Esophagus (tissue), 2 donors: ENCODE results near the gene MAPKAPK3. TPM values are rescaled to one million over a fixed set of nuclear protein-coding genes. Genes with fewer than 3 reads are reported as not detected.

Source experiments
- H3K27ac ChIP-seq, 2 donors: one replicate each; pipeline ENCODE4 v1.5.1; 2013; ENCODE audit warnings: low read depth in 2 of 2, mild to moderate bottlenecking in 2 of 2, inconsistent platforms in 1 of 2, low read length in 1 of 2, moderate library complexity in 1 of 2
- H3K27me3 ChIP-seq, 2 donors: one replicate each; pipeline ENCODE4 v1.6.1; 2013; ENCODE audit warnings: low read length in 2 of 2, control low read depth in 1 of 2, mild to moderate bottlenecking in 1 of 2; ENCODE audit not compliant: insufficient read depth in 2 of 2, control insufficient read depth in 1 of 2
- H3K36me3 ChIP-seq, 2 donors: one replicate each; pipeline ENCODE4 v1.6.1; 2013; ENCODE audit warnings: low read length in 1 of 2; ENCODE audit not compliant: control insufficient read depth in 2 of 2, insufficient read depth in 2 of 2
- H3K4me1 ChIP-seq, 2 donors: one replicate each; pipeline ENCODE4 v1.6.1; 2013; ENCODE audit warnings: low read length in 1 of 2; ENCODE audit not compliant: control insufficient read depth in 2 of 2, insufficient read depth in 2 of 2
- H3K4me3 ChIP-seq, 2 donors: one replicate each; pipeline ENCODE4 v1.5.1; 2013; ENCODE audit warnings: low read length in 2 of 2, mild to moderate bottlenecking in 2 of 2, low read depth in 1 of 2, moderate library complexity in 1 of 2
- H3K9me3 ChIP-seq, 2 donors: one replicate each; pipeline ENCODE4 v1.6.1; 2013; ENCODE audit warnings: mild to moderate bottlenecking in 2 of 2, low read depth in 1 of 2, low read length in 1 of 2, moderate library complexity in 1 of 2; ENCODE audit not compliant: control insufficient read depth in 2 of 2, insufficient read depth in 1 of 2
- WGBS, 2 donors: extraction: QIAGEN DNeasy Blood & Tissue Kit; methylation state at CpG; one replicate each; pipeline ENCODE4 v1.1.7; 2013; 5-methylcytosine and 5-hydroxymethylcytosine counted together
- polyA plus RNA-seq, 2 donors: library from polyadenylated mRNA; stranded (reverse); fragments of 200-250 nt; gene quantifications; one replicate each; pipeline ENCODE4 v1.2.3, GENCODE V29; 2013
- donor health status: healthy with polysubstance abuse.
- donor health status: Bipolar disorder and iron deficiency.

The MAPKAPK3 gene
- polyA plus RNA-seq, 2 donors = 33.8 to 39.1 TPM

DNA sequence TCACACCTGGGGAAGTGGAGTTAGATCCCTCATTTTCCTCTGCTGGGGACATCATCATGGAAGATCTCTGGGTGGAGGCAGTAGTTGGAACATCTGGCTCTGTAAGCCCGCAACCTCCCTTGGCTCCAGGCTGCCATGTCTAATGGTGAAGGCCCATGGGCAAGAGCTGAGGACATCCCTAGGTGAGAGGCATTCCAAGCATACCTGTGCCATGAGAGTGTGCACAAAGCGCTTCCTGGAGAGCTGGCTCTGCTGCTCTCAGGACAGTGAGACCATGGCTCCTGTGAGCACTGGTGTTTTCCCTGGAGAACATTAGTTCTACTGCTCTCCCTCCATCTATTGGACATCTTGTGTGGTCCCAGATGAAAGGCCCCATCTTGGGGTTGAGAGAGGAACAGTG is 7.7 kb downstream of the MAPKAPK3 start:
- H3K27me3 ChIP-seq = no peaks in the 10 kb centered on the region
- 76 to 90% methylated on average over 2 of the region's 2 CpGs for WGBS, 2 donors
- peaks cover 0 to 3% of the 10 kb centered on the region in 2 donors for H3K36me3 ChIP-seq
- H3K9me3 ChIP-seq = no peaks in the 10 kb centered on the region
- H3K4me3 ChIP-seq = no peak overlapping the region
- peaks cover 27 to 52% of the 10 kb centered on the region in 2 donors for H3K4me1 ChIP-seq
- H3K27ac ChIP-seq = peak overlapping the region; percentile 68 to 92

DNA sequence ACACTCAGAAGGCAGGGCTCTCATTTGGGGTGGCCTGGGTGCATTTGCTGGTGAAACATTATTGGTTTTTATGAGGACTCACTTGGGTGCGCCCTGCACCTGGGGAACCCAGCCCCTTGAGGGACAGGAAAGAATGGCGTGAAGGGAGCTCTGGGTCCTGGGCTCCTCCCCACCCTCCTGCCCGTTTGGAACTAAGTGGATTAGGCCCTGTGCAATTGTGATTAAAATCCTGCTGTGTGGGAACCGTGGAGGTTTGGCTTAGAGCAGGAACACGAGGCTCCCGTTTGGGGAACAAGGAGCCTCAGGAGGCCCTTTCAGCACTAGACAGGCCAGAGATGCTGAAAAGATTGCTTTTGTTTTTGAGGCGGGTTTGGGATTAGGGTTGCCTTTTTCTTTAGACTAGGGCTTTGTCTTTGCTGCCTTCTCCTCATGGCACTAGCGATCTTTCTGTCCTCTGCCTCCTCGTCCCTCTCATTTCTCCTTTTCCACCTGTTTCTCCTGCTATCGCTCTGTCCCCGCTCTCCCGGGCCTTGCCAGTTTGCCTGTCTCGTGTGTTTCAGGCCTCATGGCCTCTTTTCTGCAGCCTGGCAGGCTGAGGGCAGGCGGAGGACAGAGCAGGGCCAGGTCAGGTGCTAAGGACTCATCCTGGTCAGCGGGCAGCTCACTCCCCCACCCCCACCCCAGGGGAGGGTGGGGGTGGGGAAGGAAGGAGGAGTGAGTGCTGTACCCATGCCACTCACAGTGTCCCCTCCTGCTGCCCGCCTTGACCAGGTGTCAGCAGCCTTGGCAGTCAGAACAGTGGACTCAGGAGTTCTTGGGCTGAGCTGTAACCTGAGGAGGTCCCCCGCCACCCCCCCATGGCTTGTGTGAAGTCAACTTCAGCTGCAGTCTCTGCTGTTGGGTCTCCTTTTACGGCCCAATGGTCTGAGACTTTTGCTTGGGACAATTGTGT is 8.6 kb downstream of the MAPKAPK3 start:
- Histone ChIP-seq H3K27ac (peak overlapping the region; percentile 26 to 92), H3K4me1 (peaks cover 26 to 55% of the 10 kb centered on the region in 2 donors), H3K36me3 (peaks cover 0 to 3% of the 10 kb centered on the region in 2 donors), H3K27me3 (no peaks in the 10 kb centered on the region), H3K4me3 (no peak overlapping the region), H3K9me3 (no peaks in the 10 kb centered on the region)
- WGBS, 2 donors = 75 to 78% methylated on average over 18 of the region's 18 CpGs

DNA sequence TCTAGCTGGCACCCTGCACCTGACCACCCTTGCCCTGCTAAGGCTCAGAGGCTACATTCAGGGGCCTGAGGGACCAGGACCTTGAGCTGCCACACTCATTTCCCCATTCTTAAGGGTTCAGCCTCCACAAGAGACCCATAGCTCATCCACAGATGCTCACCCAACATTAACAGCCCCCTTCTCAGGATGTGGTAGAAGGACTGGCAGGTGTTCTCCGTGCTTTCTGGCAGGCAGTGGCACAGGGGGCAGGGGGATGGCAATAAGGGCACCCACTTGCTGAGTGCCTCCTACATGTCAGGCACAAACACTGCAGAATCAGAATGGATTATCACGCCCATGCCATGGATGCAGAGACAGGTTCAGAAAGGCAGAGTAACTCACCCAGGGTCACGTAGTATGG is 9.4 kb downstream of the MAPKAPK3 start:
- Histone ChIP-seq H3K27me3 (no peaks in the 10 kb centered on the region), H3K4me1 (peaks cover 24 to 60% of the 10 kb centered on the region in 2 donors), H3K27ac (peak overlapping the region; percentile 5 to 92), H3K36me3 (peaks cover 0 to 3% of the 10 kb centered on the region in 2 donors), H3K4me3 (no peak overlapping the region), H3K9me3 (no peaks in the 10 kb centered on the region)
- 88 to 89% methylated on average over 3 of the region's 3 CpGs for WGBS, 2 donors

DNA sequence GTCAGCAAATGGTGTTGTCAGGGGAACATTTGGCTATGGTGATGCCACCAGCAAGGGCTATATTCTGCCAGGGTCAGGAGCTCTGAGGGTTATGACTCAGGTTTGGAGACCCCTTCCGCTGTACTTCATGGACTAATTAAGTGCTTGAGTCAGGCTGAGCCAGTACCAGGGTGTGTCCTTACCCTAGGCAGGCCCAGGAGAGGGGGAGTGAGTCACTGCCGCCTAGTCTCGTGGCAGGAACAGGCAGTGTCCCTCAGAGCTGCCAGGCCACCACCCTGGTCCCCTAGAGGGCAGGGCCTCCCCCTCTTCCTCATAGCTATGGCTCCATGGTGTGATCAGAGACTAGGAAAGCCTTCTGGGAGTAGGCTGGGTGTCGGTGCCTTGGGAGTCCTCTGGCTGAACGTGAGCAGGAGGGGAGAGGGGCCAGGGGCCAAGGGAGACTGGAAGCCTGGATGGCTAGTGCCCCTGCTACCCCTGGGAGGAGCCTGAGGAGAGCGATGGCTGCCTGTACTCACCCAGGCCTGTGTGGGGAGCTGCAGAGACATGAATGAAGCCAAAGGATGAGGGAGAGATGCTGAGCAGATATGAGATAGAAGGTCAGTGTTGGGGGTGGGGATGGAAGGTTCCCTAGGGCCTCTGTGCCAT is 10.6 kb downstream of the MAPKAPK3 start:
- H3K4me3 ChIP-seq = peak overlapping the region in 1 of 2 donors; percentile 19
- WGBS, 2 donors = 39 to 46% methylated on average over 6 of the region's 6 CpGs
- peaks cover 0 to 3% of the 10 kb centered on the region in 2 donors for H3K36me3 ChIP-seq
- H3K9me3 ChIP-seq = no peaks in the 10 kb centered on the region
- H3K4me1 ChIP-seq = peaks cover 24 to 60% of the 10 kb centered on the region in 2 donors
- H3K27me3 ChIP-seq = no peaks in the 10 kb centered on the region
- peak overlapping the region; percentile 74 to 89 for H3K27ac ChIP-seq

DNA sequence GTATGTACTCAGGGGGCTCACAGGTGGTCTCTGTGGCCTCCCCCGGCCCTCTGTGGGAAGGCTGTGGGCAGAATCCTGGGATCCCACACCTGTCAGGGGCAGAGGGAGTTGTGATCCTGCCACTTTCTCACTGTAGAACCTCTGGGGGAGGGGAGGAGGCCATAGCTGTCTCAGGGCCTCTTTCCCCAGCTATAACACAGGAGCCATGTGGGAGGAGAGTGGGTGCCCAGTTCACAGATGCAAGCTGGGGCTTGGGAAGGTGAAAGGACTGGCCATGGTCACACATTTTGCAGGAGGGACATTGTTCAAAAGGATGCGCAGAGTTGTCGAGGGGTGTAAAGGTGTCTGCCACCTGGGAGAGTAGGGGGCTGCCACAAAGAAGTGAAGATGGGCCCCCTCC is 11.7 kb downstream of the MAPKAPK3 start:
- H3K4me1 ChIP-seq = peaks cover 20 to 53% of the 10 kb centered on the region in 2 donors
- 94 to 96% methylated on average over 3 of the region's 3 CpGs for WGBS, 2 donors

DNA sequence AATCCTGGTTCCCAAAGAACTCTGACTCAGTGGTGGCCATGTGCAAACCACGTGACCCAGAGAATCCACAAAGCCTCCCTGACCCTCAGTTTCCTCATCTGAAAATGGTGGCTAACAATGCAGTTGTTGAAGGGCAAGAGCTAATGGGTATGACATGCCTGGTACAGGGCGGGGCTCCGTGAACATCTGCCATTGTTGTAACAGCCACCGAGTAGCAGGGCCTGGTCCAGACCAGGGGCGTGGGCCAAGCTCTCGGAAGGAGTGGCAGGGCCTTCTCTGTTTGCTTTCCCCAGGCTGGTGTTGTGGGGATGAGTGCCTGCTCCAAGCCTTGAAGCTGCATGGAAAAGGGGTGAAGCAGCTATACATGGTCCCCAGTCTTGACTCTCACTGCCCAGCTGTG is 13.4 kb downstream of the MAPKAPK3 start:
- peaks cover 2 to 3% of the 10 kb centered on the region in 2 donors for H3K36me3 ChIP-seq
- H3K4me3 ChIP-seq = no peak overlapping the region
- WGBS, 2 donors = 69 to 78% methylated on average over 6 of the region's 6 CpGs
- peak overlapping the region in 1 of 2 donors; percentile 73 for H3K27ac ChIP-seq
- no peaks in the 10 kb centered on the region for H3K9me3 ChIP-seq
- peaks cover 9 to 45% of the 10 kb centered on the region in 2 donors for H3K4me1 ChIP-seq
- no peaks in the 10 kb centered on the region for H3K27me3 ChIP-seq

More for the DNA sequence above, 11.7 kb downstream of the MAPKAPK3 start:
- Histone ChIP-seq H3K4me3 (no peak overlapping the region), H3K9me3 (no peaks in the 10 kb centered on the region), H3K27me3 (no peaks in the 10 kb centered on the region), H3K36me3 (peaks cover 0 to 3% of the 10 kb centered on the region in 2 donors), H3K27ac (no peak overlapping the region)

DNA sequence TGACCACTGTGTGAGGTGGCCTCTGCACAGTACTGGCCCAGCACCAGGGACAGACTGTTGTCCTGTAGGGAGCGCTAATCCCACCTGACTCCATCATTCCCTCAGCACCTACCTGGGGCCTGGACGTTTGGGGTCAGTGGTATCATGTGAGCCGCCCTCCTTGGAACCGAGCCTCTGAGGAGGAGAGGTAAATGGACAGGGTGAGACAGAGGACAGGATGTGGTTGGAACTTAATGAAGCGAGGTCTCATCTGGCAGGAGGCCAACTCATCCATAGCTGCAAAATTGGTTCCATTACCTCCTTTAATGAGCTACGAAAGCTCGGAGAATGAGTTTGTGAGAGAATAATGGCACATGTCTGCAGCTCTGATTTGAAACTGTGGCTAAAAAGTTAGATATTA is 13.9 kb downstream of the MAPKAPK3 start:
- Histone ChIP-seq H3K27me3 (no peaks in the 10 kb centered on the region), H3K36me3 (peaks cover 2 to 3% of the 10 kb centered on the region in 2 donors), H3K4me1 (peaks cover 7 to 41% of the 10 kb centered on the region in 2 donors), H3K27ac (peak overlapping the region in 1 of 2 donors; percentile 73), H3K9me3 (no peaks in the 10 kb centered on the region), H3K4me3 (no peak overlapping the region)
- WGBS, 2 donors = 71 to 77% methylated on average over 7 of the region's 7 CpGs

DNA sequence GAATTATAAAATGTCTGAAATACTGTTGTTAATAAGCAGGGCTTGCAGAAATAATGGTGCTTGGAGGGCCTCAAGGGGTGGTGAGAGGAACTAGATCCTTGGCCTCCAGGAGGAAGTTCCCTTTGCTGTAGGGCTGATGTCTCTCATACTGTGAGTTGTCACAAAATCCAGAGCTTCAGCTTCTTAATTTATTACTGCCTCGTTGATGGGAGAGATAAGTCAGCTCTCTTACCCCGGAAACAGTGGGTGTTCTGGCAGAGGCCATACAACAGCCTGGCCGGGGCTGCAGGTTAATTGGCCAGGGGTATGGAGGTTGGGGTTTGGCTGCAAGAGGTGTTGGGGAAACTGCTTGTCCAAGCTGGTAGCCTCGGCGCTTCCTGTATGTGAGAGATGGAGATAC is 15.5 kb downstream of the MAPKAPK3 start:
- Histone ChIP-seq H3K9me3 (no peaks in the 10 kb centered on the region), H3K4me1 (peaks cover 9 to 33% of the 10 kb centered on the region in 2 donors), H3K4me3 (no peak overlapping the region), H3K27ac (no peak overlapping the region), H3K36me3 (peaks cover 2 to 3% of the 10 kb centered on the region in 2 donors), H3K27me3 (no peaks in the 10 kb centered on the region)
- WGBS, 2 donors = 62 to 66% methylated on average over 5 of the region's 5 CpGs

DNA sequence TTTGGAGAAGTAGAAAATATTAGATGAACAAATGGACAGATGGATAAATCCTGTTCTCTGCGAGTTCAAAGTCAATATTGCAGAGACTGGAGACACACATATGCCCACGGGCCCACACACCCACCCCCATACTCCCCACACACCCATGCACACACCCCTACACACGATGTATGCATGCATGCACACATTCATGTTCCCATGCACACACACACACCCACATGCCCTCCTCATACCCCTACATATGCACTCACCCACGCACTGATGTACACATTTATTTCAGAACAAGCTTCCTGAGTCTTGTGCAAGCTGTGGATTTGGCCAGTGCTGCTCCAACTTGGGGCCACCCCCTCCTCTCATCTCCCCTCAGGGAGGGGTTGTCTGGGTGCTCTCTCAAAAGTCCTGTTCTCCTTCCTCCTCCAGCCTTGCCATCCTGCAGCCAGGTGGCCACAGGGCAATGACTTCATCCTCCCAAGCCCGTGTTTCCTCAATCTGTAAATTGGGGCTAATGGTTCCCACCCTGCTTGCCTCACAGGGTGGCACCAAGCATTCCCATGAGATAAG is 16.4 kb downstream of the MAPKAPK3 start:
- Histone ChIP-seq H3K27ac (peak overlapping the region in 1 of 2 donors; percentile 15), H3K27me3 (no peaks in the 10 kb centered on the region), H3K36me3 (peaks cover 2 to 3% of the 10 kb centered on the region in 2 donors), H3K4me1 (peaks cover 11 to 26% of the 10 kb centered on the region in 2 donors), H3K9me3 (no peaks in the 10 kb centered on the region), H3K4me3 (no peak overlapping the region)
- WGBS, 2 donors = 68 to 72% methylated on average over 5 of the region's 5 CpGs
